GM19025 (cell line): ENCODE measurements around the gene MAN2B1.
A peak's percentile ranks its signal among the peaks of the same experiment; 100 is the strongest.
"Not testable (repeated sequence)": the region's sequence is repeated elsewhere in the genome, so short reads cannot be mapped to it uniquely, and the experiment has no call there.

Experiments used
- ATAC-seq: cut with Tn5 transposase; IDR thresholded peaks from one replicate; pipeline ENCODE4 v1.9.1; 2021; ENCODE audit warnings: mild to moderate bottlenecking, low read depth, moderate library complexity; ENCODE audit not compliant: unreplicated experiment

MAN2B1 gene

GRCh38 chr19:12664406-12665280 lies 1.9 kb downstream of the MAN2B1 start:
- ATAC-seq = no peak

GRCh38 chr19:12660980-12661379 lies 5.6 kb downstream of the MAN2B1 start:
- ATAC-seq = no peak

GRCh38 chr19:12657966-12658365 lies 8.6 kb downstream of the MAN2B1 start:
- no peak for ATAC-seq

- ATAC-seq = no peak
Observed at GRCh38 chr19:12656899-12657571, 9.5 kb downstream of the MAN2B1 start.

- no peak for ATAC-seq
Observed at GRCh38 chr19:12655546-12655945, 11.0 kb downstream of the MAN2B1 start.

GRCh38 chr19:12652219-12652618 lies 14.3 kb downstream of the MAN2B1 start:
- ATAC-seq = no peak

- no peak for ATAC-seq
Observed at GRCh38 chr19:12649941-12650340, 16.6 kb downstream of the MAN2B1 start.

- ATAC-seq = no peak
Observed at GRCh38 chr19:12648088-12648487, 18.5 kb downstream of the MAN2B1 start.

- ATAC-seq = no peak
Observed at GRCh38 chr19:12647490-12648071, 19.0 kb downstream of the MAN2B1 start.

- ATAC-seq = no peak
Observed at GRCh38 chr19:12647047-12647446, 19.5 kb downstream of the MAN2B1 start.

- ATAC-seq = no peak
Observed at GRCh38 chr19:12646551-12646950, 20.0 kb downstream of the MAN2B1 start.

GRCh38 chr19:12643716-12644115 lies 22.8 kb downstream of the MAN2B1 start:
- ATAC-seq = not testable (repeated sequence)

GRCh38 chr19:12642506-12642905 lies 24.0 kb downstream of the MAN2B1 start:
- ATAC-seq = no peak

- ATAC-seq = no peak
Observed at GRCh38 chr19:12641456-12641855, 25.1 kb downstream of the MAN2B1 start.

- peak; percentile 43 for ATAC-seq
Observed at GRCh38 chr19:12639901-12640613, 26.5 kb downstream of the MAN2B1 start.

- no peak for ATAC-seq
Observed at GRCh38 chr19:12638611-12639182, 27.8 kb downstream of the MAN2B1 start.

- no peak for ATAC-seq
Observed at GRCh38 chr19:12636631-12637030, 29.9 kb downstream of the MAN2B1 start.

GRCh38 chr19:12629215-12629614 lies 37.3 kb downstream of the MAN2B1 start:
- ATAC-seq = no peak

- no peak for ATAC-seq
Observed at GRCh38 chr19:12628040-12629022, 38.2 kb downstream of the MAN2B1 start.
